Measurements from ENCODE around the gene TRIO. TPM values are rescaled to one million over a fixed set of nuclear protein-coding genes. Genes with fewer than 3 reads are reported as not detected.
A peak's percentile ranks its signal among the peaks of the same experiment; 100 is the strongest.

TRIO gene
- total RNA-seq, 1 experiment from 2014 or later, result 68.4 TPM

- H2AFZ ChIP-seq (ENCODE audit: low read depth, low read length, poor library complexity, severe bottlenecking), result no peak overlapping the region
- BruUV-seq (replicated peaks), result no TSS peak
- TF ChIP-seq, protein P1, sequence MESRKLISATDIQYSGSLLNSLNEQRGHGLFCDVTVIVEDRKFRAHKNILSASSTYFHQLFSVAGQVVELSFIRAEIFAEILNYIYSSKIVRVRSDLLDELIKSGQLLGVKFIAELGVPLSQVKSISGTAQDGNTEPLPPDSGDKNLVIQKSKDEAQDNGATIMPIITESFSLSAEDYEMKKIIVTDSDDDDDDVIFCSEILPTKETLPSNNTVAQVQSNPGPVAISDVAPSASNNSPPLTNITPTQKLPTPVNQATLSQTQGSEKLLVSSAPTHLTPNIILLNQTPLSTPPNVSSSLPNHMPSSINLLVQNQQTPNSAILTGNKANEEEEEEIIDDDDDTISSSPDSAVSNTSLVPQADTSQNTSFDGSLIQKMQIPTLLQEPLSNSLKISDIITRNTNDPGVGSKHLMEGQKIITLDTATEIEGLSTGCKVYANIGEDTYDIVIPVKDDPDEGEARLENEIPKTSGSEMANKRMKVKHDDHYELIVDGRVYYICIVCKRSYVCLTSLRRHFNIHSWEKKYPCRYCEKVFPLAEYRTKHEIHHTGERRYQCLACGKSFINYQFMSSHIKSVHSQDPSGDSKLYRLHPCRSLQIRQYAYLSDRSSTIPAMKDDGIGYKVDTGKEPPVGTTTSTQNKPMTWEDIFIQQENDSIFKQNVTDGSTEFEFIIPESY (IDR thresholded peaks at IDR 0.05; ENCODE audit: extremely low read depth, insufficient replicate concordance, low read length), result no peak
- TF ChIP-seq ZFX (IDR thresholded peaks at IDR 0.05) (no peak), ZNF274 (IDR thresholded peaks at IDR 0.05; ENCODE audit: low read depth, low read length) (no peak), SRF (IDR thresholded peaks at IDR 0.05; ENCODE audit: low read depth) (no peak), CEBPB (IDR thresholded peaks at IDR 0.05; ENCODE audit: low read depth) (no peak), SIN3A (IDR thresholded peaks at IDR 0.05; ENCODE audit: low read depth) (no peak), EGR1 (IDR thresholded peaks at IDR 0.05; ENCODE audit: low read depth) (no peak), POLR2AphosphoS5 (IDR thresholded peaks at IDR 0.05; ENCODE audit: low read depth, low read length) (no peak), SP1 (IDR thresholded peaks at IDR 0.05; ENCODE audit: low read depth) (no peak), JUND (IDR thresholded peaks at IDR 0.05) (no peak), YY1 (IDR thresholded peaks at IDR 0.05; ENCODE audit: extremely low read depth, insufficient replicate concordance, low read depth, low read length) (no peak)
- TF ChIP-seq, protein P2, sequence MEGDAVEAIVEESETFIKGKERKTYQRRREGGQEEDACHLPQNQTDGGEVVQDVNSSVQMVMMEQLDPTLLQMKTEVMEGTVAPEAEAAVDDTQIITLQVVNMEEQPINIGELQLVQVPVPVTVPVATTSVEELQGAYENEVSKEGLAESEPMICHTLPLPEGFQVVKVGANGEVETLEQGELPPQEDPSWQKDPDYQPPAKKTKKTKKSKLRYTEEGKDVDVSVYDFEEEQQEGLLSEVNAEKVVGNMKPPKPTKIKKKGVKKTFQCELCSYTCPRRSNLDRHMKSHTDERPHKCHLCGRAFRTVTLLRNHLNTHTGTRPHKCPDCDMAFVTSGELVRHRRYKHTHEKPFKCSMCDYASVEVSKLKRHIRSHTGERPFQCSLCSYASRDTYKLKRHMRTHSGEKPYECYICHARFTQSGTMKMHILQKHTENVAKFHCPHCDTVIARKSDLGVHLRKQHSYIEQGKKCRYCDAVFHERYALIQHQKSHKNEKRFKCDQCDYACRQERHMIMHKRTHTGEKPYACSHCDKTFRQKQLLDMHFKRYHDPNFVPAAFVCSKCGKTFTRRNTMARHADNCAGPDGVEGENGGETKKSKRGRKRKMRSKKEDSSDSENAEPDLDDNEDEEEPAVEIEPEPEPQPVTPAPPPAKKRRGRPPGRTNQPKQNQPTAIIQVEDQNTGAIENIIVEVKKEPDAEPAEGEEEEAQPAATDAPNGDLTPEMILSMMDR (IDR thresholded peaks at IDR 0.05 in 2 of 3, conservative IDR thresholded peaks at IDR 0.05 in 1 of 3; ENCODE audit: borderline replicate concordance in 1 of 3, insufficient read depth in 1 of 3, low read depth in 2 of 3, low read length in 2 of 3), result no peak
- TF ChIP-seq, protein P3, sequence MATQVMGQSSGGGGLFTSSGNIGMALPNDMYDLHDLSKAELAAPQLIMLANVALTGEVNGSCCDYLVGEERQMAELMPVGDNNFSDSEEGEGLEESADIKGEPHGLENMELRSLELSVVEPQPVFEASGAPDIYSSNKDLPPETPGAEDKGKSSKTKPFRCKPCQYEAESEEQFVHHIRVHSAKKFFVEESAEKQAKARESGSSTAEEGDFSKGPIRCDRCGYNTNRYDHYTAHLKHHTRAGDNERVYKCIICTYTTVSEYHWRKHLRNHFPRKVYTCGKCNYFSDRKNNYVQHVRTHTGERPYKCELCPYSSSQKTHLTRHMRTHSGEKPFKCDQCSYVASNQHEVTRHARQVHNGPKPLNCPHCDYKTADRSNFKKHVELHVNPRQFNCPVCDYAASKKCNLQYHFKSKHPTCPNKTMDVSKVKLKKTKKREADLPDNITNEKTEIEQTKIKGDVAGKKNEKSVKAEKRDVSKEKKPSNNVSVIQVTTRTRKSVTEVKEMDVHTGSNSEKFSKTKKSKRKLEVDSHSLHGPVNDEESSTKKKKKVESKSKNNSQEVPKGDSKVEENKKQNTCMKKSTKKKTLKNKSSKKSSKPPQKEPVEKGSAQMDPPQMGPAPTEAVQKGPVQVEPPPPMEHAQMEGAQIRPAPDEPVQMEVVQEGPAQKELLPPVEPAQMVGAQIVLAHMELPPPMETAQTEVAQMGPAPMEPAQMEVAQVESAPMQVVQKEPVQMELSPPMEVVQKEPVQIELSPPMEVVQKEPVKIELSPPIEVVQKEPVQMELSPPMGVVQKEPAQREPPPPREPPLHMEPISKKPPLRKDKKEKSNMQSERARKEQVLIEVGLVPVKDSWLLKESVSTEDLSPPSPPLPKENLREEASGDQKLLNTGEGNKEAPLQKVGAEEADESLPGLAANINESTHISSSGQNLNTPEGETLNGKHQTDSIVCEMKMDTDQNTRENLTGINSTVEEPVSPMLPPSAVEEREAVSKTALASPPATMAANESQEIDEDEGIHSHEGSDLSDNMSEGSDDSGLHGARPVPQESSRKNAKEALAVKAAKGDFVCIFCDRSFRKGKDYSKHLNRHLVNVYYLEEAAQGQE (IDR thresholded peaks at IDR 0.05; ENCODE audit: low read depth), result no peak
- no peaks in the 10 kb centered on the region for H3K9me3 ChIP-seq (ENCODE audit: control insufficient read depth in 1 of 2, insufficient read depth in 1 of 2, low read depth in 1 of 2, low read length in 2 of 2)
- 0 out of 2 replicates have a peak, but pooled peaks have one; percentile 17 for ATAC-seq
- no peak overlapping the region for H3K4me3 ChIP-seq (replicated peaks in 1 of 2; ENCODE audit: low read depth in 1 of 2, low read length in 2 of 2)
- no peak overlapping the region for H3K9ac ChIP-seq (ENCODE audit: low read length)
- intact Hi-C loops (cut with micrococcal nuclease), result no loop called here
- H3K4me1 ChIP-seq (ENCODE audit: control insufficient read depth in 1 of 2, insufficient read depth in 2 of 2, low read length in 2 of 2), result peaks cover 0 to 14% of the 10 kb centered on the region in 2 experiments; a peak in 2 of 4 replicates
- H3K79me2 ChIP-seq (ENCODE audit: insufficient read depth, low read length), result peaks cover 94% of the 10 kb centered on the region
- H3K36me3 ChIP-seq (ENCODE audit: control insufficient read depth in 1 of 2, insufficient read depth in 2 of 2, low read length in 2 of 2), result no peaks in the 10 kb centered on the region
- H3K27me3 ChIP-seq (ENCODE audit: insufficient read depth, low read length), result no peaks in the 10 kb centered on the region
- ChIA-PET POLR2A (no interaction called here), CTCF (no interaction called here), RAD21 (ENCODE audit: low non-redundant PET in 1 of 2, low total read pairs in 2 of 2, uncharacterized antibody in 2 of 2, unreplicated experiment in 2 of 2) (no interaction called here)
- H4K20me1 ChIP-seq (ENCODE audit: insufficient read depth), result peaks cover 3% of the 10 kb centered on the region; the same call in 1 of the 2 replicates
- DNase-seq (ENCODE audit: low read depth, low spot score), result no peak
- H3K9me2 ChIP-seq (ENCODE audit: insufficient read depth), result no peaks in the 10 kb centered on the region
- H3K27ac ChIP-seq (ENCODE audit: low read depth, low read length), result no peak overlapping the region
- no peak overlapping the region for H3K4me2 ChIP-seq (ENCODE audit: low read length)
Observed at GRCh38 chr5:14225173-14225834, 82.2 kb downstream of the TRIO start.

All from HCT116 (cell line).